Sigmoid colon (tissue), 7 donors: ENCODE measurements around the gene ORC2. TPM values are rescaled to one million over a fixed set of nuclear protein-coding genes. Genes with fewer than 3 reads are reported as not detected.

Experiments
- DNase-seq: peaks from one replicate; pipeline ENCODE4 v3.0.0-alpha.2; 2019
- H3K27ac ChIP-seq, 4 donors: fragments of 200-600 bp; sonication (generic); one replicate each; pipeline ENCODE4 v1.5.1; 2016 to 2019; ENCODE audit warnings: mild to moderate bottlenecking in 1 of 4
- H3K27me3 ChIP-seq, 3 donors: fragments of 200-600 bp; sonication (generic); one replicate each; pipeline ENCODE4 v1.5.1; 2019; ENCODE audit warnings: mild to moderate bottlenecking in 1 of 3
- H3K36me3 ChIP-seq, 4 donors: fragments of 200-600 bp; sonication (generic); one replicate each; pipeline ENCODE4 v1.5.1; 2016 to 2019
- H3K4me1 ChIP-seq, 4 donors: fragments of 200-600 bp; sonication (generic); one replicate each; pipeline ENCODE4 v1.5.1; 2017 to 2019
- H3K4me3 ChIP-seq, 4 donors: fragments of 200-600 bp; sonication (generic); one replicate each; pipeline ENCODE4 v1.5.1; 2017 to 2019; ENCODE audit warnings: mild to moderate bottlenecking in 2 of 4, moderate library complexity in 1 of 4
- H3K9me3 ChIP-seq, 4 donors: fragments of 200-600 bp in 3 of 4; sonication (generic) in 3 of 4; one replicate each; pipeline versions ENCODE4 v1.5.1 to v1.6.1; 2013 to 2019
- EP300 ChIP-seq, 4 donors: sonication (generic); formaldehyde crosslinking; IDR thresholded peaks; one replicate each; pipeline ENCODE4 v1.6.1; 2017; ENCODE audit warnings: antibody characterized with exemption in 4 of 4
- POLR2A ChIP-seq, 2 donors: fragments of 450-650 bp; IDR thresholded peaks; one replicate each; pipeline ENCODE4 v1.6.1; 2016; ENCODE audit warnings: antibody characterized with exemption in 2 of 2, mild to moderate bottlenecking in 2 of 2, moderate library complexity in 2 of 2
- POLR2AphosphoS5 ChIP-seq, 4 donors: sonication (generic); formaldehyde crosslinking; IDR thresholded peaks; one replicate each; pipeline ENCODE4 v1.6.1; 2017; ENCODE audit warnings: antibody characterized with exemption in 4 of 4
- WGBS, 2 donors: extraction: QIAGEN DNeasy Blood & Tissue Kit; methylation state at CpG; one replicate each; pipeline ENCODE4 v1.1.7; 2013; 5-methylcytosine and 5-hydroxymethylcytosine counted together
- intact Hi-C: fragments of 100-400 bp; cut with DNase I; formaldehyde crosslinking; loops from one replicate; pipeline ENCODE4 v1.15.1; 2023
- polyA plus RNA-seq, 3 donors: library from polyadenylated mRNA; stranded (reverse); fragments of 200-250 nt; gene quantifications; one replicate each; pipeline ENCODE4 v1.2.3, GENCODE V29; 2013
- total RNA-seq, 4 donors: library from RNA; depleted of rRNA; stranded (reverse); fragments of >200 nt; gene quantifications; one replicate each; pipeline ENCODE4 v1.1.0, GENCODE V29; 2016
- TF ChIP-seq, protein P1 (sequence below), 4 experiments: fragments of 450-650 bp in 3 of 4; fragments of 200-600 bp in 1 of 4; IDR thresholded peaks; one replicate each; pipeline ENCODE4 v1.5.1; 2016 to 2019; ENCODE audit warnings: antibody characterized with exemption in 4 of 4, mild to moderate bottlenecking in 3 of 4, moderate library complexity in 2 of 4
- donor health status: healthy with polysubstance abuse.
- donor health status: Bipolar disorder and iron deficiency.
- donor health status: healthy.

Gene ORC2
- total and polyA plus RNA-seq, 7 donors: 3.6 to 19.3 (median 12.9) TPM

DNA sequence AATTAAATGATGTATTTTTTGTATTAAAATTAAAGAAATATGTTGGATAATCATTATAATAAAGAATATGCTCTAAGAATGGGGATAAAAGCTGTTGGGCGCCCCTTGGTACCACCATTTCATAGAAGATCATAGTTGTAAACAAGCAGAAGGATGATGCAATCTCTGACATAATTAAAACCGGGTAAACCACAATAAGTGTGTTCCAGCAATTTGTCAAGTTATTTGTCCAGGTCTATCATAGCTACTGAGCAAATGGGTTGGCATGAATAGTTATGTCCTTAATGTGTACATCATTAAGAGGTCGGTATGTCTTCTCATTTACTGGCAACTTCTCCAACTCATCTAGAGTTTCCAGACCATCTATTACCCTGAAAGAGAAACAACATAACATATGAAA, 92.3 kb downstream of the ORC2 start:
- intact Hi-C loops: no loop called here
- no peak for DNase-seq
- Histone ChIP-seq H3K4me3 (no peak overlapping the region), H3K27ac (no peak overlapping the region), H3K27me3 (no peaks in the 10 kb centered on the region), H3K36me3 (peaks cover 0 to 58% (median 8%) of the 10 kb centered on the region in 4 donors), H3K4me1 (no peaks in the 10 kb centered on the region), H3K9me3 (no peaks in the 10 kb centered on the region)
- WGBS, 2 donors: 74 to 82% methylated on average over 3 of the region's 3 CpGs
- TF ChIP-seq EP300 (IDR thresholded peaks at IDR 0.05) (no peak), POLR2A (IDR thresholded peaks at IDR 0.05) (no peak), POLR2AphosphoS5 (IDR thresholded peaks at IDR 0.05) (no peak)
- TF ChIP-seq, protein P1, sequence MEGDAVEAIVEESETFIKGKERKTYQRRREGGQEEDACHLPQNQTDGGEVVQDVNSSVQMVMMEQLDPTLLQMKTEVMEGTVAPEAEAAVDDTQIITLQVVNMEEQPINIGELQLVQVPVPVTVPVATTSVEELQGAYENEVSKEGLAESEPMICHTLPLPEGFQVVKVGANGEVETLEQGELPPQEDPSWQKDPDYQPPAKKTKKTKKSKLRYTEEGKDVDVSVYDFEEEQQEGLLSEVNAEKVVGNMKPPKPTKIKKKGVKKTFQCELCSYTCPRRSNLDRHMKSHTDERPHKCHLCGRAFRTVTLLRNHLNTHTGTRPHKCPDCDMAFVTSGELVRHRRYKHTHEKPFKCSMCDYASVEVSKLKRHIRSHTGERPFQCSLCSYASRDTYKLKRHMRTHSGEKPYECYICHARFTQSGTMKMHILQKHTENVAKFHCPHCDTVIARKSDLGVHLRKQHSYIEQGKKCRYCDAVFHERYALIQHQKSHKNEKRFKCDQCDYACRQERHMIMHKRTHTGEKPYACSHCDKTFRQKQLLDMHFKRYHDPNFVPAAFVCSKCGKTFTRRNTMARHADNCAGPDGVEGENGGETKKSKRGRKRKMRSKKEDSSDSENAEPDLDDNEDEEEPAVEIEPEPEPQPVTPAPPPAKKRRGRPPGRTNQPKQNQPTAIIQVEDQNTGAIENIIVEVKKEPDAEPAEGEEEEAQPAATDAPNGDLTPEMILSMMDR (IDR thresholded peaks at IDR 0.05): no peak

DNA sequence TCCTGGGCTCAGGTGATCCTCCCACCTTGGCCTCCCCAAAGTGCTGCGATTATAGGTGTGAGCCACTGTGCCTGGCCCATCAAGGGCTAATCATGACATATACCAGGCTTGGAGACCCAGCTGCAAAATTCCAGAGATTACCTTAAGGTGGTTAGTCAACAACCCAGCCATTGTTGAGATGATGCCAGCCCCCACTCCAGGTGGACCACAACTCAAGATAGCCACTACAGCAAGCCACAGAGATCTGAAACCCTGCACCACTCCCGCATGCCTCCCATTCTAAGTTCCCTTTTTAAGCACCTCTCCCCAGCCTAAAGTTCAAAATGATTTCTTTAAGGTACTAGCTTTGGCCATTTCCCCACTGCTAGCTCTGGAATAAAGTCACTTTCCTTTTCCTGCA, 94.4 kb downstream of the ORC2 start:
- no peaks in the 10 kb centered on the region for H3K9me3 ChIP-seq
- H3K4me3 ChIP-seq: no peak overlapping the region
- 90 to 92% methylated on average over 2 of the region's 2 CpGs for WGBS, 2 donors
- intact Hi-C loops: loop anchor here (10.0 kb wide), 1 partner anchor 776 kb away; the partner anchor contains the start of gene TMEM237
- H3K27me3 ChIP-seq: no peaks in the 10 kb centered on the region
- peaks cover 0 to 37% (median 2%) of the 10 kb centered on the region in 4 donors for H3K36me3 ChIP-seq
- DNase-seq: no peak
- H3K4me1 ChIP-seq: peaks cover 0 to 8% (median 7%) of the 10 kb centered on the region in 4 donors
- TF ChIP-seq EP300 (IDR thresholded peaks at IDR 0.05) (no peak), POLR2A (IDR thresholded peaks at IDR 0.05) (no peak), POLR2AphosphoS5 (IDR thresholded peaks at IDR 0.05) (no peak)
- TF ChIP-seq, protein P1 (IDR thresholded peaks at IDR 0.05): no peak
- H3K27ac ChIP-seq: no peak overlapping the region

DNA sequence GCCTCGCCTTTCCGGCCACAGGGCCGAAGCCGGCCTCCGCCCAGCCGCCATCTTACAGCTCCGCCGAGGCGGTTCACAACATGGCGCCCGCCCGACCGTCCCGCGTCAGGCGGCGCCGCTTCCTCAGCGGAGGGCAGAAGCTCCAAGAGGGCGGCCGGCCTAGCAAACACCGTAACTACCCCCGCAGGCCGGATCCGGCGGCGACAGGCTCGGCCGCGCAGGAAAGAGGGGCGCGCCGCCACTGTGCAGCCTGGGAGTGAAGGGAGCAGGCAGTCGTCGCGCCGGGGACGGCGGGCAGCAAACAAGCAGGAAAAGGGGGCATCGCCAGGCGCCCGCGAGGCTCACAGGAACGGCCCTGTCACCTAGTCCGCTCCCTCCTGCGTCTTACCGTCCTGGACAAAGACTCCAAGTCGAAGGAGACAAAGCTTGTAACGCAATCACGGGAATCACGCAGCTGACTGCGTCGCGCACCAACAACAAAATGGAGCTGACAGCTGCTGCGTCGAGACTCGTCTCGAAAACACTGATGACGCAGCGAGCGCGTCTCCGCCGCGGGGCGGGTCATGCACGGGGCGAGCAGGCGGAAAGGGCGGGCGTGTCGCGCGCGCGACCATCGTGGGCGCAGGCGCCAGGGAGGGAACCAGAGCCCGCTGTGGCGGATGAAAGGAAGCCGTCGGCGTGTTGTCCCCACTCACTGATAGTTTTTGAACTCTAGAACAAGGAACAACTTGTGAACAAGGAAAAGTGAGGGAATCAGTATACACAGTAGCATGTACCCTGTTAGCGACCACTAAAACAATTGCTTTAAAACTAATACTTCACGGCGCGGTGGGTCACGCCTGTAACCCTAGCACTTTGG, 99.1 kb downstream of the ORC2 start, which contains the start of gene CLK1:
Gene CLK1 (minus strand): TSS at position 483 of the 859 bp plus-strand sequence. CDS start 2,796 bp downstream, outside the sequence.
- Histone ChIP-seq H3K27me3 (no peaks in the 10 kb centered on the region), H3K4me1 (peaks cover 0 to 35% (median 27%) of the 10 kb centered on the region in 4 donors), H3K36me3 (peaks cover 0 to 13% (median 2%) of the 10 kb centered on the region in 4 donors), H3K9me3 (no peaks in the 10 kb centered on the region), H3K27ac (peak within 1 kb of the TSS; percentile 100), H3K4me3 (peak within 1 kb of the TSS; percentile 90 to 100 (median 96))
- TF ChIP-seq POLR2AphosphoS5 (IDR thresholded peaks at IDR 0.05) (peak; percentile 100), POLR2A (IDR thresholded peaks at IDR 0.05) (peak; percentile 99), EP300 (IDR thresholded peaks at IDR 0.05) (peak in 1 of 4 donors; percentile 95)
- TF ChIP-seq, protein P1 (IDR thresholded peaks at IDR 0.05): no peak
- DNase-seq: peak; percentile 98
- intact Hi-C loops: loop anchor here (1.0 to 10.0 kb wide), 4 partner anchors 24 to 780 kb away; partner anchors contain the start of genes ORC2 and TMEM237
- 0 to 2% methylated on average over 89 of the region's 89 CpGs for WGBS, 2 donors

DNA sequence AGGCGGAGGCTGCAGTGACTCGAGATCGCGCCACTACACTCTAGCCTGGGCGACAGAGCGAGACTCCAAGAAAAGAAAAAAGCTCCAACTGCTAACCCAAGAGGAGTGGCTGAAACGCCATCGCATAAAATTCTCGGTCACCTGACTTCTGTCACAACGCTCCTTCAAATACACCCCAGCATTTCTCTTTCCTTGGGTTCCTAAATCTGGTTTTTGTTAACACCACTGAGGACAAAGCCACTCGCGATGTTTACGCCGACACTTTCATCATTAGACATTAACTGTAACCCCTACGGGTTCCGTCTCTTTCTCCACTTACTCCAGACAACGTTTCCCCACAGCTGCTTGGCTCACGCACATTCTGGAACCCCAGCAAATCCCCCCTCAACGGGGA, 99.7 kb downstream of the ORC2 start:
- DNase-seq: no peak
- intact Hi-C loops: loop anchor here (1.0 to 10.0 kb wide), 4 partner anchors 25 to 781 kb away; partner anchors contain the start of genes ORC2 and TMEM237
- Histone ChIP-seq H3K36me3 (peaks cover 2 to 19% (median 7%) of the 10 kb centered on the region in 4 donors), H3K27ac (peak overlapping the region; percentile 100), H3K4me1 (peaks cover 0 to 41% (median 33%) of the 10 kb centered on the region in 4 donors), H3K9me3 (no peaks in the 10 kb centered on the region), H3K27me3 (no peaks in the 10 kb centered on the region), H3K4me3 (peak overlapping the region; percentile 90 to 100 (median 96))
- WGBS, 2 donors: 0% methylated on average over 19 of the region's 19 CpGs
- TF ChIP-seq POLR2A (IDR thresholded peaks at IDR 0.05): no peak
- no peak for TF ChIP-seq POLR2AphosphoS5 (IDR thresholded peaks at IDR 0.05)
- TF ChIP-seq, protein P1 (IDR thresholded peaks at IDR 0.05): no peak
- TF ChIP-seq EP300 (IDR thresholded peaks at IDR 0.05): no peak
